H1 (cell line): ENCODE data around the gene MTHFD1. TPM values are rescaled to one million over a fixed set of nuclear protein-coding genes. Genes with fewer than 3 reads are reported as not detected.
A peak's percentile ranks its signal among the peaks of the same experiment; 100 is the strongest.

Experiments used
- CTCF ChIA-PET: fragments of 300-600 bp; sonication (Branson Sonifier 250); formaldehyde crosslinking; loops from one replicate; lab custom pipeline; 2021; ENCODE audit not compliant: partially characterized antibody; lab: Charles Lee
- POLR2A ChIA-PET: fragments of 300-600 bp; sonication (Branson Sonifier 250); formaldehyde crosslinking; loops from one replicate; lab custom pipeline; 2021; ENCODE audit warnings: inconsistent platforms; ENCODE audit not compliant: partially characterized antibody; lab: Charles Lee
- DNase-seq, 2 experiments: peaks; one replicate each; pipeline versions ENCODE4 v3.0.0 to v3.0.0-alpha.2; 2010 to 2022; ENCODE audit warnings: low spot score in 2 of 2, low read depth in 1 of 2, mixed read lengths in 1 of 2
- FAIRE-seq: peaks from 2 replicates; lab custom pipeline; 2011; peaks lifted over from hg19 to GRCh38; lab: Jason Lieb, UNC
- H2AFZ ChIP-seq: 2 replicates; pipeline ENCODE4 v1.8.1; 2012; ENCODE audit warnings: low read length, inconsistent platforms
- H2AK5ac ChIP-seq: 2 replicates; pipeline ENCODE4 v1.6.1; 2013; ENCODE audit warnings: low read depth, low read length
- H2BK120ac ChIP-seq: replicated peaks from 2 replicates; pipeline ENCODE3; 2013; ENCODE audit warnings: low read depth, low read length, inconsistent platforms
- H2BK12ac ChIP-seq: 2 replicates; pipeline ENCODE4 v1.6.1; 2013; ENCODE audit warnings: low read depth, low read length
- H2BK15ac ChIP-seq: 2 replicates; pipeline ENCODE4 v1.6.1; 2013; ENCODE audit warnings: low read length
- H2BK20ac ChIP-seq: 2 replicates; pipeline ENCODE4 v1.6.1; 2013; ENCODE audit warnings: low read length
- H2BK5ac ChIP-seq: 2 replicates; pipeline ENCODE4 v1.6.1; 2013; ENCODE audit warnings: low read depth, low read length
- H3K14ac ChIP-seq: 2 replicates; pipeline ENCODE4 v1.6.1; 2013; ENCODE audit warnings: inconsistent platforms; ENCODE audit not compliant: insufficient read length
- H3K18ac ChIP-seq: 2 replicates; pipeline ENCODE4 v1.6.1; 2013; ENCODE audit warnings: low read length; ENCODE audit errors: extremely low read depth
- H3K23ac ChIP-seq: 2 replicates; pipeline ENCODE4 v1.6.1; 2013; ENCODE audit warnings: inconsistent platforms; ENCODE audit not compliant: insufficient read length
- H3K23me2 ChIP-seq: 2 replicates; pipeline ENCODE4 v1.6.1; 2013; ENCODE audit warnings: low read depth, low read length
- H3K27ac ChIP-seq: 2 replicates; pipeline ENCODE4 v1.6.1; 2011; ENCODE audit warnings: low read depth, low read length, inconsistent platforms
- H3K27me3 ChIP-seq, 4 experiments: replicated peaks in 1 of 4; 1 replicate in 1 of 4; 2 replicates in 3 of 4; pipeline versions ENCODE4 v1.6.1 to v1.8.1; 2011 to 2013; ENCODE audit warnings: low read length in 3 of 4, mild to moderate bottlenecking in 3 of 4, inconsistent platforms in 2 of 4, mixed read lengths in 2 of 4, moderate library complexity in 1 of 4; ENCODE audit not compliant: control insufficient read depth in 3 of 4, insufficient read depth in 3 of 4; ENCODE audit errors: extremely low read depth in 1 of 4
- H3K36me3 ChIP-seq, 4 experiments: 2 replicates each; pipeline versions ENCODE4 v1.6.1 to v1.8.1; 2011 to 2013; ENCODE audit warnings: mild to moderate bottlenecking in 4 of 4, low read length in 3 of 4, moderate library complexity in 2 of 4, control low read depth in 1 of 4, inconsistent platforms in 1 of 4; ENCODE audit not compliant: insufficient read depth in 4 of 4, control insufficient read depth in 2 of 4
- H3K4ac ChIP-seq: replicated peaks from 2 replicates; pipeline ENCODE3; 2013; ENCODE audit warnings: low read length, low read depth, mixed read lengths, inconsistent platforms; ENCODE audit not compliant: insufficient read length
- H3K4me1 ChIP-seq, 4 experiments: replicated peaks in 1 of 4; 1 replicate in 1 of 4; 2 replicates in 3 of 4; pipeline versions ENCODE4 v1.6.1 to v1.8.1; 2011 to 2013; ENCODE audit warnings: low read length in 3 of 4, inconsistent platforms in 2 of 4, mixed read lengths in 1 of 4; ENCODE audit not compliant: insufficient read depth in 4 of 4, control insufficient read depth in 3 of 4
- H3K4me2 ChIP-seq, 2 experiments: 2 replicates each; pipeline versions ENCODE4 v1.6.1 to v1.8.1; 2011 to 2013; ENCODE audit warnings: low read depth in 2 of 2, low read length in 2 of 2, control low read depth in 1 of 2, inconsistent platforms in 1 of 2, mild to moderate bottlenecking in 1 of 2; ENCODE audit not compliant: insufficient read depth in 1 of 2
- H3K4me3 ChIP-seq, 4 experiments: fragments of 200-600, 300-600 bp in 1 of 4; sonication (generic), shearing (Covaris generic), sonication (Bioruptor Twin) in 1 of 4; 2 replicates each; pipeline versions ENCODE4 v1.5.1 to v1.8.1; 2011 to 2016; ENCODE audit warnings: low read length in 4 of 4, low read depth in 3 of 4, control low read depth in 2 of 4, inconsistent platforms in 2 of 4, mild to moderate bottlenecking in 2 of 4, mixed read lengths in 1 of 4, moderate library complexity in 1 of 4; ENCODE audit not compliant: insufficient read depth in 2 of 4; ENCODE audit errors: extremely low read depth in 1 of 4
- H3K56ac ChIP-seq: replicated peaks from 2 replicates; pipeline ENCODE3; 2013; ENCODE audit warnings: low read depth, mild to moderate bottlenecking, mixed read lengths, low read length, inconsistent platforms; ENCODE audit not compliant: insufficient read length
- H3K79me1 ChIP-seq: 2 replicates; pipeline ENCODE4 v1.6.1; 2013; ENCODE audit warnings: low read depth, low read length, control low read depth
- H3K79me2 ChIP-seq, 2 experiments: 2 replicates each; pipeline versions ENCODE4 v1.6.1 to v1.8.1; 2012 to 2013; ENCODE audit warnings: low read length in 2 of 2, mild to moderate bottlenecking in 2 of 2, inconsistent platforms in 1 of 2; ENCODE audit not compliant: insufficient read depth in 2 of 2, control insufficient read depth in 1 of 2
- H3K9ac ChIP-seq, 4 experiments: replicated peaks in 1 of 4; 1 replicate in 1 of 4; 2 replicates in 3 of 4; pipeline versions ENCODE4 v1.6.1 to v1.8.1; 2011 to 2013; ENCODE audit warnings: low read depth in 3 of 4, low read length in 3 of 4, control low read depth in 2 of 4, mild to moderate bottlenecking in 2 of 4, moderate library complexity in 2 of 4, inconsistent platforms in 1 of 4; ENCODE audit errors: extremely low read depth in 1 of 4
- H3K9me3 ChIP-seq, 2 experiments: 2 replicates each; pipeline versions ENCODE4 v1.6.1 to v1.8.1; 2012 to 2013; ENCODE audit warnings: mild to moderate bottlenecking in 2 of 2, moderate library complexity in 2 of 2, control low read depth in 1 of 2, inconsistent platforms in 1 of 2, low read depth in 1 of 2, low read length in 1 of 2, mixed read lengths in 1 of 2; ENCODE audit not compliant: insufficient read depth in 2 of 2
- H4K20me1 ChIP-seq, 2 experiments: replicated peaks in 1 of 2; 2 replicates each; pipeline versions ENCODE3 to v1.8.1; 2011 to 2013; ENCODE audit warnings: inconsistent platforms in 2 of 2, low read length in 2 of 2, mild to moderate bottlenecking in 1 of 2; ENCODE audit not compliant: insufficient read depth in 2 of 2, control insufficient read depth in 1 of 2
- H4K5ac ChIP-seq: 2 replicates; pipeline ENCODE4 v1.6.1; 2013; ENCODE audit warnings: low read length, low read depth, mixed read lengths, inconsistent platforms; ENCODE audit not compliant: insufficient read length
- H4K8ac ChIP-seq: 2 replicates; pipeline ENCODE4 v1.8.0; 2013; ENCODE audit warnings: mild to moderate bottlenecking, moderate library complexity, low read length, inconsistent platforms; ENCODE audit not compliant: insufficient read depth; ENCODE audit errors: extremely low read depth
- H4K91ac ChIP-seq: replicated peaks from 2 replicates; pipeline ENCODE3; 2013; ENCODE audit warnings: low read length, mixed read lengths, inconsistent platforms; ENCODE audit not compliant: insufficient read length
- ASH2L ChIP-seq: fragments of 200-600, 300-600 bp; sonication (generic); IDR thresholded peaks from one replicate; pipeline ENCODE4 v1.7.1; 2017; ENCODE audit warnings: low read length
- CEBPB ChIP-seq: IDR thresholded peaks from 2 replicates; pipeline ENCODE4 v1.6.1; 2012; ENCODE audit warnings: low read depth, low read length
- CREB1 ChIP-seq: IDR thresholded peaks from 2 replicates; pipeline ENCODE4 v1.6.1; 2012; ENCODE audit warnings: inconsistent platforms
- GABPA ChIP-seq: IDR thresholded peaks from 2 replicates; pipeline ENCODE4 v1.6.1; 2011; ENCODE audit warnings: mild to moderate bottlenecking, low read length, moderate library complexity, borderline replicate concordance; ENCODE audit not compliant: insufficient read depth
- GTF2F1 ChIP-seq: IDR thresholded peaks from 2 replicates; pipeline ENCODE4 v1.6.1; 2012; ENCODE audit warnings: low read depth, low read length, improper control_type of control experiment, borderline replicate concordance
- HDAC6 ChIP-seq: IDR thresholded peaks from one replicate; pipeline ENCODE4 v1.7.1; 2012; ENCODE audit warnings: low read depth, mild to moderate bottlenecking, inconsistent platforms, low read length, moderate library complexity
- JUN ChIP-seq: IDR thresholded peaks from 2 replicates; pipeline ENCODE4 v1.6.1; 2011; ENCODE audit warnings: low read depth, mild to moderate bottlenecking, improper control_type of control experiment, low read length
- NRF1 ChIP-seq: IDR thresholded peaks from 2 replicates; pipeline ENCODE4 v1.6.1; 2011; ENCODE audit warnings: mild to moderate bottlenecking, low read depth, low read length, improper control_type of control experiment
- POLR2AphosphoS5 ChIP-seq: IDR thresholded peaks from 2 replicates; pipeline ENCODE4 v1.6.1; 2011; ENCODE audit warnings: low read depth, low read length
- RFX5 ChIP-seq: IDR thresholded peaks from 2 replicates; pipeline ENCODE4 v1.6.1; 2011; ENCODE audit warnings: low read depth, low read length, improper control_type of control experiment, borderline replicate concordance
- SP1 ChIP-seq: IDR thresholded peaks from 2 replicates; pipeline ENCODE4 v1.6.1; 2011; ENCODE audit warnings: low read depth, low read length
- SP2 ChIP-seq: IDR thresholded peaks from 2 replicates; pipeline ENCODE4 v1.6.1; 2012; ENCODE audit warnings: mild to moderate bottlenecking, low read length, inconsistent platforms
- TAF1 ChIP-seq: IDR thresholded peaks from 2 replicates; pipeline ENCODE4 v1.6.1; 2011; ENCODE audit warnings: mild to moderate bottlenecking, low read depth, low read length
- TEAD4 ChIP-seq: IDR thresholded peaks from 2 replicates; pipeline ENCODE4 v1.6.1; 2012; ENCODE audit warnings: low read depth, low read length, inconsistent platforms, mixed read lengths
- WGBS, 2 experiments: shearing (Covaris generic) in 1 of 2; methylation state at CpG; one replicate each; pipeline versions ENCODE4 v1.1.6 to v1.1.7; 2013 to 2015; ENCODE audit warnings: low lambda C conversion rate in 2 of 2, mixed read lengths in 2 of 2, inconsistent platforms in 1 of 2, low coverage in 1 of 2, missing lambda C conversion rate in 1 of 2; ENCODE audit not compliant: insufficient replicate concordance in 2 of 2, insufficient coverage in 1 of 2, insufficient read length in 1 of 2; ENCODE audit errors: extremely low coverage in 1 of 2, missing lambda C conversion rate in 1 of 2; 5-methylcytosine and 5-hydroxymethylcytosine counted together
- polyA plus RNA-seq, 7 experiments: library from polyadenylated mRNA; depleted of rRNA in 3 of 7; stranded (reverse) in 5 of 7; unstranded in 2 of 7; fragments of >200 nt in 5 of 7; fragments of 200-250 nt in 2 of 7; gene quantifications; 1 replicate in 5 of 7; 2 replicates in 1 of 7; 4 replicates in 1 of 7; pipeline versions ENCODE4 v1.2.1 to v1.2.3, GENCODE V29; 2011 to 2013; ENCODE audit warnings: missing spikeins in 2 of 7, mixed read lengths in 2 of 7
- total RNA-seq: library from RNA; stranded (reverse); fragmentation: NEBNext Ultra II Directional; extraction: Animal tissue kit (Norgen Biotek cat#: 25700); gene quantifications from 2 replicates; pipeline ENCODE4 v1.2.1, GENCODE V29; 2021

The MTHFD1 gene
- total and polyA plus RNA-seq, 2 of the 8 experiments (the other 6 are each of a cell fraction or from before 2014, with no cell fraction given) = 79.7 to 332 TPM

DNA sequence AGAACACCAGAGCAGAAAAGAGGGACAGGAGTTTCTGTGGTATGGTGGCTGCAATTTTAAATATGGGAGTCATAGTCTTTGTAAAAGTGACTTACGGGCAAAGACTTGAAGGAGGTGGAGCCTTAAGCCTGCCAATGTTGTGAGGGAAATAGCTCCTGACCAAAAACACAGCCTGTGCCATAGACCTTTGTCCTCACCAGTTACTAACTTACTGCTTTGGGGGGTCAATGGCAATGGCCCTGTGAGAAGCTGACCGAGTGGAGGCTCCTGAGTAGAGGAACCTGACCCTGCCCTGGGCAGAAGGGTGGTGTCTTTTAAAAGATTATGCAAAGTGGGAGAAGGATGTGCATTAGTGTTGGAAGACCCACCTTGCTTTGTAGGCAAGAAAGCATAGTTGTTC, 3.8 kb downstream of the MTHFD1 start:
- CTCF ChIA-PET = interaction anchor here (0.8 to 3.7 kb wide), 15 partner anchors 10 to 119 kb away, joined by 3 to 16 read pairs (median 3); no protein-coding TSS in a partner anchor
- Histone ChIP-seq H3K79me2 (peaks cover 34 to 75% of the 10 kb centered on the region in 2 experiments), H4K5ac (peak overlapping the region; percentile 14), H4K91ac (peak overlapping the region; percentile 62), H3K4me3 (peak overlapping the region; percentile 2 to 52 (median 18); a peak in 7 of 8 replicates), H2BK5ac (peak overlapping the region; percentile 95), H3K23me2 (peaks cover 15% of the 10 kb centered on the region), H2AK5ac (peak overlapping the region; percentile 55), H3K9ac (peak overlapping the region in 3 of 4 experiments; percentile 20 to 34 (median 22); a peak in 4 of 7 replicates), H3K36me3 (peaks cover 0 to 6% (median 1%) of the 10 kb centered on the region in 4 experiments; a peak in 3 of 8 replicates), H3K4me2 (peak overlapping the region; percentile 72 to 95), H4K8ac (no peak overlapping the region), H2BK20ac (peak overlapping the region; percentile 84; the same call in 1 of the 2 replicates)
- DNase-seq = no peak
- POLR2A ChIA-PET = interaction anchor here (0.7 to 4.7 kb wide), 15 partner anchors 9 to 113 kb away, joined by 3 to 30 read pairs (median 5); partner anchors contain the start of gene ZBTB1
- no peak for TF ChIP-seq SP2
- no peak for TF ChIP-seq HDAC6
- no peak for TF ChIP-seq GABPA
- no peak for TF ChIP-seq CEBPB
- TF ChIP-seq TAF1 = no peak
- no peak for TF ChIP-seq TEAD4
- TF ChIP-seq POLR2AphosphoS5 = no peak
- TF ChIP-seq GTF2F1 = no peak
- TF ChIP-seq SP1 = no peak
- TF ChIP-seq CREB1 = no peak
- no peak for TF ChIP-seq RFX5
- no peak for TF ChIP-seq NRF1
- no peak for TF ChIP-seq ASH2L
- TF ChIP-seq JUN = no peak
- TF ChIP-seq, all 59 proteins: peak for 0
- H3K4me1 ChIP-seq = peaks cover 8 to 25% (median 17%) of the 10 kb centered on the region in 4 experiments
- peak overlapping the region; percentile 2 for H3K18ac ChIP-seq
- H3K79me1 ChIP-seq = peaks cover 13% of the 10 kb centered on the region
- peak overlapping the region; percentile 98 for H2BK12ac ChIP-seq
- WGBS, 2 experiments = 27% methylated on average over 2 of the region's 2 CpGs; no CpG with 5 or more reads in 1 of the 2 experiments
- FAIRE-seq = no peak
- H3K14ac ChIP-seq = no peak overlapping the region
- no peak overlapping the region for H2BK15ac ChIP-seq
- no peaks in the 10 kb centered on the region for H3K9me3 ChIP-seq
- no peak overlapping the region for H3K56ac ChIP-seq
- H2AFZ ChIP-seq = no peak overlapping the region
- peak overlapping the region; percentile 77 for H3K27ac ChIP-seq
- peak overlapping the region; percentile 39 for H2BK120ac ChIP-seq
- H3K27me3 ChIP-seq = no peaks in the 10 kb centered on the region
- peak overlapping the region; percentile 22 for H3K4ac ChIP-seq
- H3K23ac ChIP-seq = no peak overlapping the region
- H4K20me1 ChIP-seq = peaks cover 8 to 18% of the 10 kb centered on the region in 2 experiments
